ENCODE data around the gene EIF4G2.
"Not testable (repeated sequence)": the region's sequence is repeated elsewhere in the genome, so short reads cannot be mapped to it uniquely, and the experiment has no call there.

The EIF4G2 gene

GRCh38 chr11:10808553-10809372 is at the start of gene EIF4G2:
TSS of gene EIF4G2 (minus strand) at chr11:10808926.
- DNase-seq, result peak; percentile 95

- DNase-seq, result peak; percentile 90
These were observed 49.1 kb upstream of the EIF4G2 start, which contains the start of gene ZBED5 for GRCh38 chr11:10857709-10858438. TSS of gene ZBED5 (minus strand) at chr11:10858053. CDS start at chr11:10854945, 3,108 bp downstream.

DNA sequence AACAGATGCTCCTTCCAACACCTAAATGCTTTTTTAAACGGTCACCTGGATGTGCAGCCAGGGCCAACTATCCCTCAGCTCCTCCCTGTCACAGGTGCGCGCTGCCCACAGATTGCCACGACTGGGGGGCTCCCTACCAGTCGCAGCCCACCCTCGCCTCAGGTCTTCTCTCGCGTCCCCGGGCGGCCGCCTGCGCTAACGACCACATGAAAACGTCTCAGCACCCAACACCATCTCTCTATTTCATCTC is 48.7 kb upstream of the EIF4G2 start:
- DNase-seq, result no peak

DNA sequence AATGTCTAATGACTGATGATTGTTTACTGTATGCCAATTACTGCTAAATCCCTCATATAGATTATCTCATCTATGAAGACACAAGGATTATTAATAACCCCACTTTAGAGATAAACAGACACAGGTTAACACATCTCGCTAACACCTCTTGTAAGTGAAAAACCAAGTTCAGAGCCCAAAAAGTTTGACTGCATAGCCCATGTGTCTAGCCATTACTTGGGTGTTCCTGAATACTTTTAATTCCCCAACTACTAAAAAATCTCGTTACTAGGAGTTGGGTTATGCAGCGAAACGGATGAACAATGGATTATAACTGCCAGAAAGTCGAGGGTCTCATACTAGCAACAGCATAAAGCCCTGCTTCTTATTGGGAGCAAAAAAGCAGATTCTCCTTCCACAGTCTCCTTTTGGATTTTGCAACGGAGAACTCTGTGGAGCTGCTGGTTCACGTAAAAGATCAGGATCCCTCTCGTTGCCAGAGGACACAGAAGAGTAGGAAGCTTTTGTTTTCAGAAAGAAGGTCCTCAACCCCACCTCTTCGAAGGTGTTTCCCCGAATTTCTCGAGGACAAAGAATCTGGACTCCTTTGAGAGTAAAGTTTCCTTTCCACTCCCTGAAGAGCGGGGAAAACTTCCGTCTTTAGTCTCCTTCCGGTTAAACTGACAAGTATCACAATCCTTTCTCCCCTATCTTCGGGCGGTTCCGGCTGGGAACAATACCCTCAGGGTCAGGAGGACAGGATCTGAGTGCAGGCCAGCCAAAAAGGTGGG is 48.1 kb upstream of the EIF4G2 start:
- DNase-seq, result no peak

- no peak for DNase-seq
These were observed 46.6 kb upstream of the EIF4G2 start for GRCh38 chr11:10855295-10855694.

DNA sequence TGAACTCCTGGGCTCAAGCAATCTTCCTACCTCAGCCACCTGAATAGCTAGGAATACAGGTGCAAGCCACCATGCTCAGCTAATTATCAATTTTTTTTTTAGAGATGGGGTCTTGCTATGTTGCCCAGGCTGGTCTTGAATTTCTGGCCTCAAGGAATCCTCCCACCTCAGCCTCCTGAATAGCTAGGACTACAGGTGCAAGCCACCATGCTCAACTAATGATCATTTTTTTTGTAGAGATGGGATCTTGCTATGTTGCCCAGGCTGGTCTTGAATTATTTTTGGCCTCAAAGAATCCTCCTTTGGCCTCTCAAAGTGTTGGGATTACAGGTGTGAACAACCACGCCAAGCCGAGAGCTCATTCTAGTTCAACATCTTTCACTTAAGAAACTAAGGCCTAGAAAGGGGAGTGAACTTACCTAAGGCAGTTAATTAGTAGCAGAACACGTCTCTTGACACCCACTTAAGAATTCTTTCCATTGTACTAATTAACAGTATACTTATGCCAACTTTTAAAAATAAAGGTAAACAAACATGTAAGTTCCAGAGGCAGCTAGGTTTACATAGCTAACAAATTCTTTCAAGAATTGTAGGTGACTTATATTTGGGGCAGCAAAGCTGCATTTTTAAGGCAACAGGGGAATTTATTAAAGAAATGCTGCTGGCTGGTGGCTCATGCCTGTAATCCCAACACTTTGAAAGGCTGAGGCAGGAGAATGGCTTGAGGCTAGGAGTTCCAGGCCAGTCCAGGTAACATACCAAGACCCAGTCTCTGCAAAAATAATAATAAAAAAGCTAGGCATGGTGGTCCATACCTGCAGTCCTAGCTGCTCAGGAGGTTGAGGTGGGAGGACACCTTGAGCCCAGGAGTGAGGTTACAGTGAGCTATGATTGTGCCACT is 39.5 kb upstream of the EIF4G2 start:
- no peak for DNase-seq

DNA sequence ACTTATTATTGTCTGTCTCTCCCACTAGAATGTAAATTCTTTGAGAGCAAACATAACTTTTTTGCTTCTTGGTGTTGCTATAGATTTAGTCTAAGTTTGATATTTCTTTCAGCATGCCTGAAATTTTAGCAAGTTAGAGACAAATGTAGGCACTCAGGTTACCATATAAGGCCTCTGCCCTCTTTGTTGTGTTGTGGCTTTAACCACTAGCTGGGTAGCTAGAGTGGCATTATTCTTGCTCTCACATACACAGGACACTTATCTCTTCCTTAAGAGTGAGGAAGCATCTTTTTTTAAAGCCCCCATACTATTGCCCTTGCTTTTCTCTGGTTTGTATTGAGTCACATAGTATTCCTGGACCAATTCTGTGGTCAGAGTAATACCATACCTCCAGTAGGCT is 37.9 kb upstream of the EIF4G2 start:
- DNase-seq, result no peak

GRCh38 chr11:10845589-10845988 is 36.9 kb upstream of the EIF4G2 start:
- DNase-seq, result no peak

- no peak for DNase-seq
These were observed 36.1 kb upstream of the EIF4G2 start for GRCh38 chr11:10844796-10845195.

- DNase-seq, result no peak
These were observed 35.6 kb upstream of the EIF4G2 start for GRCh38 chr11:10844356-10844755.

GRCh38 chr11:10838881-10839280 is 30.2 kb upstream of the EIF4G2 start:
- DNase-seq, result no peak

DNA sequence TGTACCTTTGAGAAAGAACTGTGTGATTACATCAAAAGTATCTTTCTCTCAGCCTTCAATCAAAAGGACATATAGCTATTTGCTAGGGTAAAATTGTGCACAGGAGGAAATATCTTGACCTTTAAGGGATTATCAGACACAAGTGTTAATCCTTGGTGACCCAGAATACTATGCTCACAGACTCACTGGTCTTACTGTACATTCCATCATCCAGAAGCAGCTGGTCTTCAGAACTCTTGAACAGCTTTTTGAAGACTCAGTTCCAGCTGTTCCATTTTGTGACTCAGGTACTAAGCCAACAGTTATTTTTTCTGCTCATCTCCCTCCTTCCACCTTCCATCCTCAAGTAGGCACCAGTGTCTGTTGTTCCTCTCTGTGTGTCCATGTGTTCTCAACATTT is 29.4 kb upstream of the EIF4G2 start:
- DNase-seq, result no peak

- DNase-seq, result not testable (repeated sequence)
These were observed 28.2 kb upstream of the EIF4G2 start for GRCh38 chr11:10836884-10837283.

- DNase-seq, result no peak
These were observed 20.4 kb upstream of the EIF4G2 start for GRCh38 chr11:10829139-10829538.

GRCh38 chr11:10828402-10828801 is 19.7 kb upstream of the EIF4G2 start:
- no peak for DNase-seq

DNA sequence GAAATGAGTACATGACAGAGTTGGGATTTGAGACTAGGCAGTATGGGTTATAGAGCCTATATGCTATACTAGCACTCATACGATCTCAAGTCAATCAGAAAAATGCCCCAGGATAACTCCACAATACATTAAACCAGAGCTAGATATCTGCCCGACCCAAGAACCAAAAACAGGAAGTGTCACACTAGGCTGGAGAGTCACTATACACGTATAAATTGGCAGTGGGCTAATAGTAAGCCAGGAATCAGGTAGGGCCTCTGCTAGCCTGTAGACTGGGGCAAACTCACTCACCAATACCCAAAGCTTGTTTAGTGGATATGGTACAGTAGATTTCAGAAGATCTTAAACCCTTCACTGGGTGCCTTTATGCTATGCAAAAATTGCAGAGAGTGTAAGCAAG is 16.2 kb upstream of the EIF4G2 start:
- DNase-seq, result no peak

DNA sequence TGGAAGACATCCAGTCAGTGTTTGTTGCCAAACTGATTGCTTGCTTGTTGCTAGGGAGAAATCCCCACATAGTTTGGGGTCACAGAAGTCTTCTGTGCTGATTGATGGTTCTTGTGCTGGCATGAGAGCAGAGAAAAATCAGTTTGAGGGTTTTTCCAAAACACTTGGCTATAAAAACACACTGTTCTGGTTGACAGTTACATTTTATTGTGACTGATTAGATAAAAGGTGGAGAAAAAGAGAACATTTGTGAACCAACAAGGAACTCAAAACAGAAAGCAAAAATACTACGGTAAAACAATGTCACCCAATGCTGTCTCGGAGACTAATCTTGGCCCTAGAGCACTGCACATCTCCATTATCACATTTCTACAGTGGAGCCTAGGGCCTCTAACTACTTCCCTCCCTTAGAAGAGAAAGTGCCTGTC is 14.4 kb upstream of the EIF4G2 start:
- no peak for DNase-seq

DNA sequence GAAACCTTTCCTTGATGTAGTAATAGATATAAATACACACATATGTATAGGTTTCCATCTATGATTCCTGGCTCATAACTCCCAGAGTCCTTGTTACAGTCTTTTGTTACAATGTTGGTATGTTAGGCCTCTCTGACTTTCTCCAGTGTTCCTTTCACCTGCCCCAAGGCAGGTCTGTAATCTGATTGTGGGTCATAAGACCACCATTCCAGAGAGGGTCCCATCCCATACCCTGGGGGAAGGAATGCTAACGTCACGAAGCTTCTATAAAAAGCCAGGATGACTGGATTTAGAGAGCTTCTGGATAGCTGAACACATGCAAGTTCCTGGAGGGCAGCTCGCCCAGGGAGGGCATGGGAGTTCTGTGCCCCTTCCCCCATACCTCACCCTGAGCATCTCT is 13.8 kb upstream of the EIF4G2 start:
- DNase-seq, result not testable (repeated sequence)

- DNase-seq, result no peak
These were observed 9.9 kb upstream of the EIF4G2 start for GRCh38 chr11:10818594-10818993.

GRCh38 chr11:10813945-10814344 is 5.2 kb upstream of the EIF4G2 start:
- DNase-seq, result no peak

DNA sequence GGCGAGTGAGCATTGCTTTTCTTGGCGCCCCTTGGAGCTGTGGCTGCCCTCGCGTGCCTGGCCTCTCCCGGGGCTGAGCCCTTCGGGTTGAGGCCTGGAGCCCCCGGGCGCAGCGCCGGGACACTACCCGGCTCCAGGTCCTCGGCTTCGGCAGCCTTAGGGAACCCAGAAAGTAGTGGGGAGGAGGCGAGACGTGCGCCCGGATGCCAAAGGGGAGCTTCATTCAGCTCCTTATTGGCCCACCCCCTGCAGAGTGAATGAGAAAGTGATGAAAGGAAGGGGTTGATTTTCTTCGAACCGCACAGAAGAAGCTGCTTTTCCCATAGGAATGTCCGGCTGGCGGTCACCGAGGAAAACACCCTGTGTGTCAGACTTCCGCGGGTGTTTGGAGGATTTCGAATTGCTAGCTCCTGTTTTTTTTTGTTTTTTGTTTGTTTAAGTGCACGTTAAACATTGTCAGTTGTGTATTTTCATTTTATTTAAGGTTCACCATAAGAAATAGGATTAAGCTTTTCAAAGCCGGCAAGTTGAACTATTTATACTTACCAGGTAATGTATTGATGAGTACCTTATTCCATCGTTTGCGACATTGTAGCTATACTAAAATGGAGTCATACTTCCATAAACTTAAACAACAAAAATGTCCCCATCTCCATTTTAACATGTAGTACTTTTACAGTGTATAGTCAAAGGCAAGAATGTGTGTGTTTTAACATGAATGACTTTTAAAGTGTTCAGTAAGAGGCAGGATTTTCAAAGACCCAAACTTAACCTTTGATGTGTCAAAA is 841 bp upstream of the EIF4G2 start:
- DNase-seq, result no peak

DNA sequence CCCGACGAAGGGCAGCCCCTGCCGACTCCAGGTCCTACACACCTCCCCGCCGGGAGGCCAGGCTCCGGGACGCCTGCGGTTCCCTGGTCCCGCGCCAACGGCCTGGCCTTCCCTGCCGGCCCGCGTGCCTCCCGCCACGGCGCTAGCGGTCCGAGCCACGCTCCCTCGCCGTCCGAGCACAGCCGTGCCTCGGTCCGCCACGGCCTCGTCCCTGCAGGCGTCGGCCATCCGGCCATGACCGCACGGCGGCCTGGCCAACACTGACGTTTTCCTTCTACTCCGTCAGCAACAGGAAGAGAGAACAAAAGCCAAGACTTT is 532 bp downstream of the EIF4G2 start:
- no peak for DNase-seq
